Stimulated activated CD4-positive, alpha-beta T cell treated with anti-CD3 and anti-CD28 coated beads, Interleukin-12 subunit alpha, Interleukin-12 subunit beta, amount 100 ng/mL, for 48 hours (primary cell): ENCODE measurements around the gene ANKRD50.

Source experiments
- DNase-seq, 3 donors: peaks; one replicate each; pipeline ENCODE4 v3.0.0-alpha.2; 2020; ENCODE audit warnings: low read depth in 2 of 3, low spot score in 1 of 3

The ANKRD50 gene

GRCh38 chr4:124712372-124713184 is at the start of gene ANKRD50:
Gene ANKRD50 (minus strand): TSS chr4:124712732. CDS start chr4:124710511, 2,221 bp downstream.
- peak; percentile 18 to 46 (median 41) for DNase-seq

DNA sequence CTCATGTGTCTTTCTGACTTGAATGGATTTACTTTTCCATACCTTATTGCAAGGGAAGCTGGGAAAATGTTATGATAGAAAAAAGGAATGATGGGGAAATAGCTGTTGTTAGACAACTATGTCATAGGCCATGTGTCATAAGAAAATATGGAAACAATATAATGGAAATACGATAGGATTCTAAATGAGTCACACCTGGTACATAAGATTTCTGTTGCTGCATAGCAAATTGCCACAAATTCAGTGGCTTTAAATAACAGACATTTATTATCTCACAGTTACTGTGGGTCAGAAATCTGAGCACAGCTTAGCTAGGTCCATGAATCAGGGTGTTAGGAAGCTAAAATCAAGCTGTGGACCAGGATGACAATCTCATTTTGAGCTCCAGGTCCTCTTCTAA is 44.6 kb upstream of the ANKRD50 start:
- DNase-seq, result no peak

- no peak for DNase-seq
Measured at GRCh38 chr4:124754681-124755080, 42.1 kb upstream of the ANKRD50 start.

- no peak for DNase-seq
Measured at GRCh38 chr4:124753941-124754581, 41.5 kb upstream of the ANKRD50 start.

DNA sequence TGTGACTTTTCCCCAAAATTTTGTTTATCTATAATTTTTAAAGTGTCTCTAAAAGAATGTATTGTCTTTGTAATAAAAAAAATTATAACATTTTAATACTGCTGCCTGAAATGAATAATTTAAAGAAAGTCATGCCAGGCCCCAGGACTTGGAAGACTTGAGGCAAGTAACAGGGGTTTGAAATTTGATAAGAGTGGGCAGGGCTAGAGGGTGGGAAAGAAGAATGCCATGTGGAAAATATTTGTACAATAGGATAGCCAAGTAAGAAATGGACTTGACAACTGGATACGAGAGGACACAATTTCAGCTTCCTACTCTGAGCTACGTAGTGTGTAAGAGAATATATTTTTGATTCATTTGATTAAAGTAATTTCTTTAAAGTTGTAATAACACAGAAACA is 36.9 kb upstream of the ANKRD50 start:
- no peak for DNase-seq

- DNase-seq, result no peak
Measured at GRCh38 chr4:124748965-124749364, 36.4 kb upstream of the ANKRD50 start.

- no peak for DNase-seq
Measured at GRCh38 chr4:124745985-124746801, 33.7 kb upstream of the ANKRD50 start.

- DNase-seq, result no peak
Measured at GRCh38 chr4:124743711-124744110, 31.2 kb upstream of the ANKRD50 start.

DNA sequence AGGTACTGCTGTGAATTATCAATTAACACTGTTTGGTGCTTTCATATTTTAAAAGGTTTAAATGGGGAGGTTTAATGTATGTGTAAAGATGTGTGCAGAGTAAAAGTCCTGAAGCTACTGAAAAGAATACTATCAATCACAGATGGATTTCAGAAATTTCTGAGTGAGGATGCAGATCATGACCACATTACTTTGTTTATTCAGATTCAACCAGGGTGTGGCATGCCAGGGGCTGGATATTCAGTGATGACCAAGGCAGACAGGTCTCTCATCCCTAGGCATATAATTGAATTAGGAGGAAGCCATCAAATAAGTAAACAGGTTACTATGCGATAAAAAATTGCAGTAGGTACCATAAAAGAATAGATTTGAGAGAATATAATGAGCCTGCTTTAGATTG is 28.0 kb upstream of the ANKRD50 start:
- no peak for DNase-seq

GRCh38 chr4:124738994-124739393 is 26.5 kb upstream of the ANKRD50 start:
- no peak for DNase-seq

DNA sequence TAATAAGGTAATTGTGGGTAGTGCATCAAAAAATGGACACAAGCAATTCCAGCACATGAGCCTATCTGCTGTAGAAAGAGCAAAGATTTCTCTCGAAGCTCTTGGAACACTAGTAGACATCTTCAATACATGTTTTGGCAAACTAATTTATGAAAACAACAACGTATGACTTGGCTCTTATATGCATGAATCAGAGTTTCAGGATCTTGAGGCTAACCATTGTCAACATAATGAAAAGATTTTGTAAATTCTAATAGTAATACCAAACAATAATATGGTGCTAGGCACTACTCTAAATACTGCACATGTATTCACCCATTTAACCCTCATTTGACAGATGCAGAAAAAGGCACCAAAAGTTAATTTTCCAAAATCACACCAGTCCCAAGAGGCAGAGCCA is 25.1 kb upstream of the ANKRD50 start:
- DNase-seq, result no peak

DNA sequence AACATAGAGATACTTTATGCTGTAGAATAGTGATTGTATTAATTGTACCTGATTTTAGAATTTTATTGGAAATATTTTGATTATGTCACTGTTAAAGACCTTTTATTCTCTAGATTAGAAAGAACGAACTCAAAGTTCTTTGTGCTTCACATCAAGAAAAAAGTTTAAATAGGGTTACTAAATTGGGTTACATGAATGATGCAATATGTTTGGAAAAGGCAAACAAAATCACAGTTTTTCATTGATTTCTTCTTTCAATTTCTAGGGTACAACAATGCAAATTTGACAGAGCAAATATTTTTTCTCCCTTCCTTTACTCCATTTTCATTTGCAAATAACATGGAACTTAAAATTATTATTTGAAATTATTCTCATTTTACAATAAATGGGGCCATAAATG is 24.0 kb upstream of the ANKRD50 start:
- DNase-seq, result no peak

DNA sequence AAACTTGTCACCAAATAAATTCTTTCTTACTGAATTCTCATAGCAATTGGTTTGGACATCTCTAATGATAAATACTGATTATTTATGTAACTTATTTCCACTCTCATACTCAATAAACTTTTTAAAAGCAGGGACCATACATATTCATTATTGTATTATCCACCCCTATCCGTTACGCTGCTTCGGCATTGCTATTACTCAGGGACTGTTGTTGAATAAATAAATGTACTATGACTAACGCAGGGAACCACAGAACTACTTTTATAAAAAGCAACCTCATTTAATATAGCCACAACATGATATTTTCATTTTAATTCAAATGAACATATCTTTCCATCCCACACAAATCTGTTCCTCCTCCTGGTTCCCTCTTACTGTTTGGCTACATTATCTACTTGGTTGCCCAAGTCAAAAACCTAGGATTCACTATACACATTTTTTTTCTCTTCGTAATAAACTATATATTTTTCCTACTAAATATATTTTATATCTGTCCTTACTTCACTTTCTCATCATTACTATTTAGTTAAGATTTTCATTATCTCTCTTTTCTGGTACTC is 14.9 kb upstream of the ANKRD50 start:
- DNase-seq, result no peak

- DNase-seq, result no peak
Measured at GRCh38 chr4:124726269-124726668, 13.7 kb upstream of the ANKRD50 start.

DNA sequence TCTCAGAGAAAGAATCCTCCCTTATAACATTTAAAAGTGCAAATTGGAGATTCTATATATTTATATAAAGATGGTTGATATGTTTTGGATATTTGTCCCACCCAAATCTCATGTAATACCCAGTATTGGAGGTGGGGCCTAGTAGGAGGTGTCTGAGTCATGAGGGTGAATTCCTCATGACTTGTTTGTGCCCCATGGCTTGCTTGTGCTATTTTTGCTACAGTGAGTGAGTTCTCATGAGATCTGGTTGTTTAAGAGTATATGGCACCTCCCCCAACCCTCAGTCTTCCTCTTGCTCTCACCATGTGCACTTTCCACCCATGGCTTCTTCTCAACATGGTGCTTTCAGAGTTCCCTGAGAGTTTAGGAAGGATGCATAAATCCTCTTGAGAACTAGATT is 9.5 kb upstream of the ANKRD50 start:
- DNase-seq, result no peak

DNA sequence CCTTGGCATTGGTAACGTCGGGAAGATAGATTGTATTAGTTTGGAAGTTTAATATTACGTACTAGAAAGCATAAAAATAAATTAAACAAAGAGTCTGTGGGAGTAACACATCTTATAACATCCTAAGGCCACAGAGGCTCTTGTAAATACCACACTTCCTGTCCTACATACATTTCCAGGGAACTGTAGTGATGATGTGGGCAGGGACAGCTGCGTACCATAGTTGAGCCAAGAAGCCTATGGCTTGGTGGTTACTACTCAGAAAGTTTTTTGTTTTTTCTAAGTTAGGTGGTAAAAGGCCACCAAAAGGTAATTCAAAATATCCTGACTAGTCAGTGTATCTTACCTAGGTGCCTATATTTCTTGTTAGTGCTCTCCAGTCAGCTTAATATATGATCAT is 4.6 kb upstream of the ANKRD50 start:
- no peak for DNase-seq

GRCh38 chr4:124713185-124713592 is 657 bp upstream of the ANKRD50 start:
- no peak for DNase-seq

GRCh38 chr4:124711471-124712371 is 811 bp downstream of the ANKRD50 start:
- DNase-seq, result no peak

GRCh38 chr4:124710911-124711310 is 1.6 kb downstream of the ANKRD50 start:
- DNase-seq, result no peak

DNA sequence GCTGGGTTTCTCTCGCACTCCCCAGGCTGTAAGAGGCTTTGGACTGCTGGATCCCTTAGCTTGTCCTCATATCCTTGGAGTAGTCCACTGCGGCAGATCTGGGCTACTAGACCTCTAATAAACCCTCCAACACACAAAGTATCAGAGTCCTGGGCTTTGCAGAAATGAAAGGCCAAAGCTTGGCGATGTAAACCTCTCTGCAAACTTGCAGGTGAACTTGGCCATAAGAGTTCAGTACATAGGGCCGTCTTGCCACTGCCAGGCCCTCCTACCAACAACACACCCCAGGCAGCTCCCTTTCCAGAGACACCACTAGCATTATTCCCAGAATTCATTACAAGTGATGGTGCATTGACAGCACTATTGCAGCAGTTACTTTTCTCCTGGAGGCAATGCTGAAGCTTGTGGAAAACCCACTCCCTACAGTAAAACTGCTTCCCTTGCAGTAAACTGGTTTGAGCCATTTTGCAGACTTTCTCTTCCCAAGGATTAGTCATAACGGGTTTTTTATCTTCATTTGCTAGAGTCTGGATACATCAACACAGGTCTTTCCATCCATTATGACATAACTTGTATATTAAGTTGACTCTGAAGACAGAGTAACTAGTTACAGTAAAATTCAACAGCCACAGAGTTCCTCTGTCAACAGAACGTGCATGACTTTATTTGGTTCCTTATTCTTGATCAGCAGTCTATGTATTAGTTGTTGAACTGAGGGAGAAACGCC is 2.4 kb downstream of the ANKRD50 start:
- no peak for DNase-seq
